Vagina (tissue), 2 donors: ENCODE results near the gene LHPP. TPM values are rescaled to one million over a fixed set of nuclear protein-coding genes. Genes with fewer than 3 reads are reported as not detected.

ENCODE experiments used
- DNase-seq, 2 donors: peaks; one replicate each; pipeline ENCODE4 v3.0.0-alpha.2; 2017; ENCODE audit errors: extremely low spot score in 2 of 2
- H3K27ac ChIP-seq: fragments of 200-600 bp; sonication (generic); one replicate; pipeline ENCODE4 v1.5.1; 2019
- H3K27me3 ChIP-seq: fragments of 200-600 bp; sonication (generic); one replicate; pipeline ENCODE4 v1.5.1; 2019
- H3K36me3 ChIP-seq, 2 donors: fragments of 200-600 bp; sonication (generic); one replicate each; pipeline ENCODE4 v1.5.1; 2017 to 2019
- H3K4me1 ChIP-seq: fragments of 200-600 bp; sonication (generic); one replicate; pipeline ENCODE4 v1.5.1; 2019
- H3K4me3 ChIP-seq, 2 donors: fragments of 200-600 bp; sonication (generic); 1 replicate in 1 of 2; 2 replicates in 1 of 2; pipeline ENCODE4 v1.5.1; 2016 to 2019
- H3K9me3 ChIP-seq: fragments of 200-600 bp; sonication (generic); one replicate; pipeline ENCODE4 v1.5.1; 2019
- CTCF ChIP-seq, 3 experiments: fragments of 450-650 bp in 2 of 3; fragments of 200-600 bp in 1 of 3; sonication (generic) in 1 of 3; IDR thresholded peaks; one replicate each; pipeline ENCODE4 v1.5.1; 2017 to 2019; ENCODE audit warnings: antibody characterized with exemption in 3 of 3, mild to moderate bottlenecking in 2 of 3, moderate library complexity in 2 of 3
- POLR2A ChIP-seq, 2 donors: fragments of 450-650 bp; IDR thresholded peaks; one replicate each; pipeline ENCODE4 v1.6.1; 2017; ENCODE audit warnings: antibody characterized with exemption in 2 of 2, mild to moderate bottlenecking in 2 of 2, moderate library complexity in 2 of 2
- POLR2AphosphoS5 ChIP-seq, 2 donors: sonication (generic); formaldehyde crosslinking; IDR thresholded peaks; one replicate each; pipeline ENCODE4 v1.9.0; 2017; ENCODE audit warnings: antibody characterized with exemption in 2 of 2, mild to moderate bottlenecking in 2 of 2, low read depth in 1 of 2; ENCODE audit not compliant: insufficient read depth in 1 of 2
- intact Hi-C: fragments of 100-400 bp; cut with DNase I; formaldehyde crosslinking; loops from one replicate; pipeline ENCODE4 v1.15.1; 2023
- total RNA-seq: library from RNA; depleted of rRNA; stranded (reverse); fragments of >200 nt; gene quantifications from one replicate; pipeline ENCODE4 v1.2.3, GENCODE V29; 2016

The LHPP gene
- total RNA-seq, 1 donor from 2014 or later: 20.1 TPM

GRCh38 chr10:124649214-124649613 lies 187.6 kb downstream of the LHPP start:
- no peaks in the 10 kb centered on the region for H3K27me3 ChIP-seq
- TF ChIP-seq CTCF (IDR thresholded peaks at IDR 0.05): no peak
- no peak for TF ChIP-seq POLR2A (IDR thresholded peaks at IDR 0.05)
- no peak for TF ChIP-seq POLR2AphosphoS5 (IDR thresholded peaks at IDR 0.05; ENCODE audit: insufficient read depth in 1 of 2, low read depth in 1 of 2)
- peak overlapping the region; percentile 75 for H3K27ac ChIP-seq
- peaks cover 99% of the 10 kb centered on the region for H3K4me1 ChIP-seq
- intact Hi-C loops: no loop called here
- no peak for DNase-seq
- H3K9me3 ChIP-seq: no peaks in the 10 kb centered on the region
- H3K36me3 ChIP-seq: no peaks in the 10 kb centered on the region
- H3K4me3 ChIP-seq: no peak overlapping the region

- Histone ChIP-seq H3K4me3 (no peak overlapping the region), H3K4me1 (peaks cover 99% of the 10 kb centered on the region), H3K27me3 (no peaks in the 10 kb centered on the region), H3K27ac (peak overlapping the region; percentile 75), H3K9me3 (no peaks in the 10 kb centered on the region), H3K36me3 (no peaks in the 10 kb centered on the region)
- TF ChIP-seq POLR2AphosphoS5 (IDR thresholded peaks at IDR 0.05; ENCODE audit: insufficient read depth in 1 of 2, low read depth in 1 of 2) (no peak), POLR2A (IDR thresholded peaks at IDR 0.05) (no peak), CTCF (IDR thresholded peaks at IDR 0.05) (no peak)
- intact Hi-C loops: no loop called here
- no peak for DNase-seq
Observed at GRCh38 chr10:124650263-124650662, 188.6 kb downstream of the LHPP start.

GRCh38 chr10:124650820-124651401 lies 189.3 kb downstream of the LHPP start:
- Histone ChIP-seq H3K9me3 (no peaks in the 10 kb centered on the region), H3K4me3 (no peak overlapping the region), H3K27me3 (no peaks in the 10 kb centered on the region), H3K36me3 (no peaks in the 10 kb centered on the region), H3K4me1 (peaks cover 99% of the 10 kb centered on the region), H3K27ac (peak overlapping the region; percentile 7)
- no peak for DNase-seq
- intact Hi-C loops: no loop called here
- no peak for TF ChIP-seq POLR2AphosphoS5 (IDR thresholded peaks at IDR 0.05; ENCODE audit: insufficient read depth in 1 of 2, low read depth in 1 of 2)
- TF ChIP-seq POLR2A (IDR thresholded peaks at IDR 0.05): no peak
- TF ChIP-seq CTCF (IDR thresholded peaks at IDR 0.05): no peak

- H3K27ac ChIP-seq: peak overlapping the region; percentile 42
- H3K4me1 ChIP-seq: peaks cover 94% of the 10 kb centered on the region
Observed at GRCh38 chr10:124651402-124651891, 189.8 kb downstream of the LHPP start.

More at GRCh38 chr10:124651402-124651891, 189.8 kb downstream of the LHPP start:
- Histone ChIP-seq H3K36me3 (no peaks in the 10 kb centered on the region), H3K9me3 (no peaks in the 10 kb centered on the region), H3K27me3 (no peaks in the 10 kb centered on the region), H3K4me3 (no peak overlapping the region)
- no peak for DNase-seq
- TF ChIP-seq POLR2AphosphoS5 (IDR thresholded peaks at IDR 0.05; ENCODE audit: insufficient read depth in 1 of 2, low read depth in 1 of 2) (no peak), CTCF (IDR thresholded peaks at IDR 0.05) (no peak)
- intact Hi-C loops: no loop called here
